Stimulated activated naive CD8-positive, alpha-beta T cell treated with anti-CD3 and anti-CD28 coated beads, Interleukin-15, Interleukin-2, amounts not matched to agents 100 ng/mL and 50 ng/mL, for 24 hours (primary cell): ENCODE measurements around the gene QPRT.
A peak's percentile ranks its signal among the peaks of the same experiment; 100 is the strongest.
"Not testable (repeated sequence)": the region's sequence is repeated elsewhere in the genome, so short reads cannot be mapped to it uniquely, and the experiment has no call there.

ENCODE experiments used
- H3K27ac Mint-ChIP-seq: one replicate; pipeline ENCODE4 v1.8.0; 2021; ENCODE audit warnings: mild to moderate bottlenecking, mixed read lengths
- H3K27me3 Mint-ChIP-seq: one replicate; pipeline ENCODE4 v1.8.0; 2021; ENCODE audit warnings: mixed read lengths
- H3K36me3 Mint-ChIP-seq: one replicate; pipeline ENCODE4 v1.8.0; 2021; ENCODE audit warnings: low read depth, mixed read lengths
- H3K4me1 Mint-ChIP-seq: one replicate; pipeline ENCODE4 v1.8.0; 2021; ENCODE audit warnings: low read depth, mixed read lengths
- H3K4me3 Mint-ChIP-seq: one replicate; pipeline ENCODE4 v1.8.0; 2021; ENCODE audit warnings: mild to moderate bottlenecking, mixed read lengths
- H3K9me3 Mint-ChIP-seq: one replicate; pipeline ENCODE4 v1.8.0; 2021; ENCODE audit warnings: mixed read lengths

The QPRT gene

DNA sequence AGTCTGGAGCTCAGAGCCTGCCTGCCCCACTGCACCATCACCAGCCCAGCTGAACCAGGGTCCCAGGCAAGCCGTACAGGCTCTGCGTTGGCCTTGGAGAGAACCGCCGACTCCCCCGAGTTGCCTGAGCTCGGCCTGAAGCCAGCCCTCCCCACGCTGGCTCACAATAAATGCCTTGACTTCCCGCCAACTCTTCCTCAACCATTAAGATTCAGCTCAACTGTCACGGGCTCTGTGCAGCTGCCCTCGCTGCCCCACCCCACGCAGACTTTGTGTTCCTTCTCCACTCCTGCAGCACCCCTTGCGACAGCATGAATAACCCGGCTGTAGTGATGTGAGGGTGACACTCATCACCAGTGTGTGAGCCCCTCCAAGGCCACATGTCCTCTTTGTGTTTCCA is 4.8 kb upstream of the QPRT start:
- no peak overlapping the region for H3K27ac Mint-ChIP-seq

DNA sequence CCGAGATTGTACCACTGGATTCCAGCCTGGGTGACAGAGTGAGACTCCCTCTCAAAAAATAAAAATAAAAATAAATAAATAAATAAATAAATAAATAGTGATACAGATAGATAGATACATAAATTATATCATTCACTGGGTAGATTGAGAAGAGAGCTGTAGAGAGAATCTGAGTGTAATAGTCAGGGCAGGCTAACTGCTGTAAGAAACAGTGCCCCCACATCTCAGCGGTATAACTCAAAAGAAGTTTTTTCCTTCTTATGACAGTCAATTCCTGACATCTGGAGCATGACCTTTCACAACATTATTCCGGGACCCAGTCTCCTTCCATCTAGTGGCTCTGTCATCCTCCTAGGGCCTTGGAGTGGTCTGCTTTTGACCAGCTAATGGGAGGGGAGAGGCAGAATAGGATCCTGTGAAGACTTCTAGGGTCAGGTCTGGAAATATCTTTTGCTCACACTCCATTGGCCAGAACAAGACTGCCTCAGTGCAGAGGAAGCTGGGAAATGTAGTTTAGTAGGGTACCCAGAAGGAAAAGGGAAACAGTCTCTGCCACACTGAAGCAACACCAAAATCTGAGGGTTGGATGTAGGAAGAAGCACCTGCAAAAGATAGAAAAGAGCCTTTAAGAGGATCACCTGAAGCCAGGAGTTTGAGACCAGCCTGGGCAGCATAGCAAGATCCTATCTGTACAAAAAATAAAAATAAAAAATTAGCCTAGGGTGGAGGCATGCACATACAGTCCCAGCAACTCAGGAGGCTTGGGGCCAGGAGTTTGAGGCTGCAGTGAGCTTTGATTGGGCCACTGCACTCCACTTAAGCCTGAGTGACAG is 3.0 kb upstream of the QPRT start:
- Mint-ChIP-seq H3K4me3 (no peak overlapping the region), H3K9me3 (no peaks in the 10 kb centered on the region), H3K36me3 (peaks cover 8% of the 10 kb centered on the region), H3K27ac (no peak overlapping the region), H3K27me3 (no peaks in the 10 kb centered on the region), H3K4me1 (peaks cover 29% of the 10 kb centered on the region)

More for the DNA sequence above, 4.8 kb upstream of the QPRT start:
- Mint-ChIP-seq H3K27me3 (no peaks in the 10 kb centered on the region), H3K4me3 (no peak overlapping the region), H3K36me3 (peaks cover 12% of the 10 kb centered on the region), H3K9me3 (no peaks in the 10 kb centered on the region), H3K4me1 (peaks cover 24% of the 10 kb centered on the region)

DNA sequence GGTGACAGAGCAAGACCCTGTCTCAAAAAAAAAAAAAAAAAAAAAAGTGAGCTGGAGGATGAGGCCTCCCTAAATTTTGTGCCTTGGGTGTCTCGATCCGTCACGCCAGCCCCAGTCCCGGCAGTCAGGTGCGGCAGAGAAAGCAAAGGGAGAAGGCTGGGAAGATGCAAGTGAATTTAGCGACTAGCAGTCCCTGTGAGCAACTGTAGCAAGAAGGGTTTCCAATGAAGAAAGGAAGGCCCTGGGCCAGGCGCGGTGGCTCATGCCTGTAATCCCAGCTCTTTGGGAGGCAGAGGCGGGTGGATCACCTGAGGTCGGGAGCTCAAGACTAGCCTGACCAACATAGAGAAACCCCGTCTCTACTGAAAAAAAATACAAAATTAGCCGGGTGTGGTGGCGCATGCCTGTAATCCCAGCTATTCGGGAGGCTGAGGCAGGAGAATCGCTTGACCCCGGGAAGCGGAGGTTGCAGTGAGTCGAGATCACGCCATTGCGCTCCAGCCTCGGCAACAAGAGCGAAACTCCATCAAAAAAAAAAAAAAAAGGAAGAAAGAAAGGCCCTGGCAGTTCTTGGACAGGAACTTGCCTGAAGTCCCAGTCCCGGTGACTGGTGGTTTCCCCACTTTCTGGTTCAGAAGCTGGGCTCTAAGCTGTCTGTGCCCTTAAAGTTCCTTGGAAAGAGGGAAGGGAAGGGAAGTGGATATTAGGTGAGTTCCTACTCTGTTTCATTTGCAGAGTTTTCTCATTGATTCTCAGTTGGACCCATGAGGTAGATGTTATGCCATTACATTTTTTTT is 1.8 kb upstream of the QPRT start:
- Mint-ChIP-seq H3K9me3 (no peaks in the 10 kb centered on the region), H3K27me3 (no peaks in the 10 kb centered on the region), H3K4me3 (no peak overlapping the region), H3K36me3 (peaks cover under 1% of the 10 kb centered on the region), H3K4me1 (peaks cover 27% of the 10 kb centered on the region), H3K27ac (no peak overlapping the region)

DNA sequence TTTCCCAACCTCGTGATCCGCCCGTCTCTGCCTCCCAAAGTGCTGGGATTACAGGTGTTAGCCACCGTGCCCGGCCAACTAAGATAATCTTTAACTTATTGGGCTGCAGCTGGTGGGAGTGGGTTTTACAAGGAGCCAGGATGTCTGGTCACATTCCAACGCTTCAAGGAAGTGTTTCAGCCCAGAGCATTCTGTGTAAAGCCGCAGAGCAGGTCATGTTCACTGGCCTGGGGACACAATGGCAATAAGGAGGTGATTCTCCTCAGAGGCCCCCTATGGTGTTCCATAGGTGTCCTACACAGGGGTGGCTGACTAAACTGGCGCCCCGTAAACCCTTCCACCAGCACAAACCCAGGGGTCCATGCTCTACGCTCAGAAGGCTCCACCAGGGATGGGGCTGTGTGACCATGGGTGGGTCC is 1.2 kb downstream of the QPRT start:
- no peaks in the 10 kb centered on the region for H3K36me3 Mint-ChIP-seq
- peaks cover 27% of the 10 kb centered on the region for H3K4me1 Mint-ChIP-seq
- no peak overlapping the region for H3K4me3 Mint-ChIP-seq
- no peak overlapping the region for H3K27ac Mint-ChIP-seq
- H3K27me3 Mint-ChIP-seq: no peaks in the 10 kb centered on the region
- no peaks in the 10 kb centered on the region for H3K9me3 Mint-ChIP-seq

DNA sequence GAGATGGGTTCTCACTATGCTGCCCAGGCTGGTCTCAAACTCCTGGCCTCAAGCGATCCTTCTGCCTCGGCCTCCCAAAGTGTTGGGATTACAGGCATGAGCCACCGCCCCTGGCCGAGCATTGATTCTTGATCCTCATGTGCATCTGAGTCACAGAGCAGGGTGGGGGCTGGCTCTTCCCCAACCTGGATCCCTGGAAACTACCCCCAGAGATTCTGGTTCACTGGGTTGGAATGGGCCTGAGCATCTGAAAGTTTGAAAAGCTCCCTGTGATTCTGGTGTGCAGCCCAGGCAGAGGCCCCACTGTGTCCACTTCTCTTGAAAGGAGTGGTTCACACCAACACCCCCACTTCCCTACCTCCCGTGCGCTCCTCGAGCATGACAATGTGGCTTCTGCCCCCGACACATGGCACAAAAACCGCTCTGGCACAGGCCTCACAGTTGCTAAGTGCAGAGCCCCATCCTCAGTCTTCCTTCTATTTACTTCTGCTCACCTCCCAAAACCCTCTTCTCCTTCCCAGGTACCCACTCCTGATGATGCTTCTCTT is 4.6 kb downstream of the QPRT start:
- Mint-ChIP-seq H3K9me3 (no peaks in the 10 kb centered on the region), H3K36me3 (no peaks in the 10 kb centered on the region), H3K4me3 (no peak overlapping the region), H3K4me1 (peaks cover 46% of the 10 kb centered on the region), H3K27ac (no peak overlapping the region), H3K27me3 (no peaks in the 10 kb centered on the region)

DNA sequence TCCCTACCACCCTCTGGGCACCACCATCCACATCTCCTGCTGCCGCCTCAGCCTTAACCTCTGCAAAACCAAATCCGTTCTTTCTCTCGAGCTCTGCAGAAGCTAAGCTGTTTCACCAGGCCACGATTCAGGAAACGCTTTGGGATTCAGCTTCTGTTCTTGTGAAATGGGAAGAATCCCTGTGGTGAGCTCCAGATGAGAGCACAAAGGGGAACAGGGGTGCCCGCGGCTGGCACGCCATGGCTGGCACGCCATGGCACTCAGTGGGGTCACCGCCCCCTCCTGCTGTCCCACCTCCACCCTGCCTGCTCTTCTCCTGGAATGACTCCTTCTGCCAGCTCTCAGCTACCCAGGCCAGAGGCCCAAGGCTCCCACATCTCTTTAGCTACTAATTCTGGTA is 5.7 kb downstream of the QPRT start:
- Mint-ChIP-seq H3K36me3 (no peaks in the 10 kb centered on the region), H3K27ac (no peak overlapping the region), H3K4me3 (no peak overlapping the region), H3K4me1 (peaks cover 38% of the 10 kb centered on the region), H3K27me3 (no peaks in the 10 kb centered on the region), H3K9me3 (no peaks in the 10 kb centered on the region)

DNA sequence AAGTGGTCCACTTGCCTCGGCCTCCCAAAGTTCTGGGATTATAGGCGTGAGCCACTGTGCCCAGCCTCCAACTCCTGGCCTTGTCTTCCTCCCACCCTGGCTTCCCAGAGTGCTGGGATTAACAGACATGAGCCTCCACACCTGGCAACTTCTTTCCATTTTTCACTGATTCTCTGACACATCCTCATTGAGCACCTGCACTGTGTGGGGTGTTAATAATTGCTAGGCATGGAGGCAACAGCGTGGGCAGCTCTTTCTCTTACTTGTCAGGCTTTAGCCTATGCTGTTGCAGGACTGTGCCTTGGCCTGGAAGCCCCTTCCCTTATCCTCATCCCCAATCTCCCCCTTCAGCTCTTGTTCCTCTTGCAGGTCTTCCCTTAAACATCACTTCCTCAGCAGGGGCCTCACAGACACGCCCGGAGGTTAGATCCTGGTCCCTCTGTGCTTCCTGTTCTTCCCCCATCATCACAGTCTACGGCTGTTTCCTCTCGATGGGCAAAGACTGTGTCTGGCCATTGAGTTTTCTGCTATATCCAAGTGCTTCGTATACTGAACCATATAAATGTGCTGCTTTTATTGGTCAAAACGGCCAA is 7.9 kb downstream of the QPRT start:
- H3K36me3 Mint-ChIP-seq: no peaks in the 10 kb centered on the region
- H3K4me1 Mint-ChIP-seq: peaks cover 26% of the 10 kb centered on the region

DNA sequence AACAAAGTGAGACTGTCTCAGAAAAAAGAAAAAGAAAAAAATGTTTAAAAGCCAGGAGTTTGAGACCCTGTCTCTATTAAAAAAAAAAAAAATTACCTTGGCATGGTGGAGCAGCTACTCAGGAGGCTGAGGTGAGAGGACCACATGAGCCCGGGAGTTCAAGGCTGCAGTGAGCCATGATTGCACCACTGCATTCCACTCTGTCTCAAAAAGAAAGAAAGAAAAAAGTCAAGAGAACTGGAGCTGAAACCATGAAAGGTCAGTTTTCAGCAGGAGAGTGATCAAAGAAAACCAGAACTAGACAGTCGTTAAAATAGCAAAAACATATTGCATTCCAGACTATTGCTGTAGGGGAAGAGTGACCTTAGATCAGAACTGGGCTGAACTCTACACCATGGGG is 8.8 kb downstream of the QPRT start:
- peaks cover 27% of the 10 kb centered on the region for H3K4me1 Mint-ChIP-seq
- no peak overlapping the region for H3K27ac Mint-ChIP-seq
- H3K36me3 Mint-ChIP-seq: no peaks in the 10 kb centered on the region
- H3K9me3 Mint-ChIP-seq: no peaks in the 10 kb centered on the region
- no peaks in the 10 kb centered on the region for H3K27me3 Mint-ChIP-seq
- H3K4me3 Mint-ChIP-seq: no peak overlapping the region

More for the DNA sequence above, 7.9 kb downstream of the QPRT start:
- no peaks in the 10 kb centered on the region for H3K27me3 Mint-ChIP-seq
- H3K9me3 Mint-ChIP-seq: no peaks in the 10 kb centered on the region
- H3K27ac Mint-ChIP-seq: peak overlapping the region; percentile 80
- H3K4me3 Mint-ChIP-seq: peak overlapping the region; percentile 10

DNA sequence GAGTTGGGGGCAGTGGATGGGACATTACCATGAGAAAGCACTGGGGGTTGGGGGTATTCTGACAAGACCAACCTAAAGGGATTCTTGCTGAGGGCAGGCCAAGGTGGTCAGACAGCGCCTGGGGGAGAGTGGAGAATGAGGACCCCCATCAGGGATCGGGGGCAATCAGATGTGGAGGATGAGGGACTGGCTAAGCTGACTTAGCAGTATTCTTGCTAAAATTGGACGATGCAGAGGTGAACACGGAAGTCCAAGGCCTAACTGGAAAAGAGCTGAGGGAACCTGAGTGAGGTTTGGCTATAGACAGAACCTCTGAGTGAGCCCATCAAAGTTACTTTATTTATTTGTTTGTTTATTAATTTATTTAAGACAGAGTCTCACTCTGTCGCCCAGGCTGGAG is 9.2 kb downstream of the QPRT start:
- H3K4me3 Mint-ChIP-seq: no peak overlapping the region
- H3K27ac Mint-ChIP-seq: no peak overlapping the region
- no peaks in the 10 kb centered on the region for H3K9me3 Mint-ChIP-seq
- H3K27me3 Mint-ChIP-seq: no peaks in the 10 kb centered on the region
- peaks cover 27% of the 10 kb centered on the region for H3K4me1 Mint-ChIP-seq
- H3K36me3 Mint-ChIP-seq: no peaks in the 10 kb centered on the region

DNA sequence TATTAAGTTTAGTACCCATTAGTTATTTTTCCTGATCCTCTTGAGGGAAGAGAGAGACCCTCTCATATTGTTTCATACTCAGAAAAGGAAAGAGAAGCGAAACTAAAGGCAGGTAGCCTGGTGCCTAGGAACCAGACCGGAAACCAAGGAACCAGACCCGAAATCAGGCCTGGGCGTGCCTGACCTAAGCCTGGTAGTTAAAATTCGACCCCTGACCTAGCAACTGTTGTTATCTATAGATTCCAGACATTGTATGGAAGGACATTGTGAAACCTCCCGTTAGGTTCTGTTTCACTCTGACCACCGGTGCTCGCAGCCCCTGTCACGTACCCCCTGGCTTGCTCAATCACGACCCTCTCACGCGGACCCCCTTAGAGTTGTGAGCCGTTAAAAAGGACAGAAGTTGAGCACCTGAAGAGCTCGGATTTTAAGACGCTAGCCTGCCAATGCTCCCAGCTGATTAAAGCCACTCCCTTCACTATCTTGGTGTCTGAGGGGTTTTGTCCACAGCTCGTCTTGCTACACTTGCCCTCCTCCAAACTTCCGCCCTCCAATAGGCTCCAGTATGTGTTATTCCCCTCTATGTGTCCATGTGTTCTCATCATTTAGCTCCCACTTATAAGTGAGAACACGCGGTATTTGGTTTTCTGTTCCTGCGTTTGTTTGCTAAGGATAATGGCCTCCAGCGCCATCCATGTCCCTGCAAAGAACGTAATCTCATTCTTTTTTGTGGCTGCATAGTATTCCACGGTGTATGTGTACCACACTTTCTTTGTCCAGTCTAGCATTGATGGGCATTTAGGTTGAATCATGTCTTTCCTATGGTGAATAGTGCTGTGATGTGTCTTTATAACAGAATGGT is 10.7 kb downstream of the QPRT start:
- not testable (repeated sequence) for H3K9me3 Mint-ChIP-seq, H3K36me3 Mint-ChIP-seq, H3K27ac Mint-ChIP-seq, H3K4me3 Mint-ChIP-seq, H3K27me3 Mint-ChIP-seq
- H3K4me1 Mint-ChIP-seq: peaks cover 27% of the 10 kb centered on the region

DNA sequence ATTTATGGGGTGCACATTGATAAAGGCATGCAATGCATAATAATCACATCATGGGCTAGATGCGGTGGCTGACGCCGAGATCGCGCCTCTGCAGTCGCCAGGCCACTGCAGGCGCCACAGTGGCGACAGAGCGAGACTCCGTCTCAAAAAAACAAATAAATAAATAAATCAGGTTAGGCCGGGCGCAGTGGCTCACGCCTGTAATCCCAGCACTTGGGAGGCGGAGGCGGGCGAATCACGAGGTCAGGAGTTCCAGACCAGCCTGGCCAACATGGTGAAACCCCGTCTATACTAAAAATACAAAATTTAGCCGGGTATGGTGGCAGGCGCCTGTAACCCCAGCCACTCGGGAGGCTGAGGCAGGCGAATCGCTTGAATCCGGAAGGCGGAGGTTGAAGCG is 13.6 kb downstream of the QPRT start:
- H3K9me3 Mint-ChIP-seq, H3K36me3 Mint-ChIP-seq, H3K27me3 Mint-ChIP-seq: not testable (repeated sequence)

DNA sequence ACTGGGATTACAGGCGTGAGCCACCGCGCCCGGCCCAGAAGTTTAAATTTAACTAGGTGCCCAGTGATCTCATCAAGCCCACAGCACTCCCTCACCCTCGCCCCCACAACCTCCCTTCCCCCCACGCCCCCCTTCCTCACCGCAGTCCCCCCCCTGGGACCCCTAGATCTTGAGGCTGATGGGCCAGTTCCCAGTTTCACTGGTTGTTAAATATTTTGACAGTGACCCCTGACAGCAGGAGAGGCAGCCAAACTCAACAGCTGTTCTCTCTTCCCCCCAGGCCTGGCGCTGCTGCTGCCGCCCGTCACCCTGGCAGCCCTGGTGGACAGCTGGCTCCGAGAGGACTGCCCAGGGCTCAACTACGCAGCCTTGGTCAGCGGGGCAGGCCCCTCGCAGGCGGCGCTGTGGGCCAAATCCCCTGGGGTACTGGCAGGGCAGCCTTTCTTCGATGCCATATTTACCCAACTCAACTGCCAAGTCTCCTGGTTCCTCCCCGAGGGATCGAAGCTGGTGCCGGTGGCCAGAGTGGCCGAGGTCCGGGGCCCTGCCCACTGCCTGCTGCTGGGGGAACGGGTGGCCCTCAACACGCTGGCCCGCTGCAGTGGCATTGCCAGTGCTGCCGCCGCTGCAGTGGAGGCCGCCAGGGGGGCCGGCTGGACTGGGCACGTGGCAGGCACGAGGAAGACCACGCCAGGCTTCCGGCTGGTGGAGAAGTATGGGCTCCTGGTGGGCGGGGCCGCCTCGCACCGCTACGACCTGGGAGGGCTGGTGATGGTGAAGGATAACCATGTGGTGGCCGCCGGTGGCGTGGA is 15.6 kb downstream of the QPRT start:
- Mint-ChIP-seq H3K27ac (no peak overlapping the region), H3K4me3 (no peak overlapping the region), H3K9me3 (no peaks in the 10 kb centered on the region), H3K4me1 (peaks cover 4% of the 10 kb centered on the region), H3K27me3 (no peaks in the 10 kb centered on the region), H3K36me3 (no peaks in the 10 kb centered on the region)

More for the DNA sequence above, 13.6 kb downstream of the QPRT start:
- H3K4me1 Mint-ChIP-seq: peaks cover 10% of the 10 kb centered on the region
- not testable (repeated sequence) for H3K27ac Mint-ChIP-seq, H3K4me3 Mint-ChIP-seq

DNA sequence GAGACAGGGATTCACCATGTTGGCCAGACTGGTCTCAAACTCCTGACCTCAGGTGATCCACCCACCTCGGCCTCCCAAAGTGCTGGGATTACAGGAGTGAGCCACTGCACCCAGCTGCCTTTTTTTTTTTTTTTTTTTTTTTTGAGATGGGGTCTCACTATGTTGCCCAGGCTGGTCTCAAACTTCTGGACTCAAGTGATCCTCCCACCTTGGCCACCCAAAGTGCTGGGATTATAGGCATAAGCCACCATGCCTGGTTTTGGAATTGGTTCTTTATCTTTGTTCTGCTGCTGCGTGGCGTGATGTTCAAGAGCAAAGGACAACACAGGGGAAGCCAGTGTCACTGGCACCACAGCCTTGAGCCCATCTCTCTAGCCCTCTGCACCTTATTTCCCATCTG is 16.7 kb downstream of the QPRT start:
- not testable (repeated sequence) for H3K4me3 Mint-ChIP-seq, H3K27me3 Mint-ChIP-seq, H3K9me3 Mint-ChIP-seq, H3K4me1 Mint-ChIP-seq, H3K36me3 Mint-ChIP-seq, H3K27ac Mint-ChIP-seq

DNA sequence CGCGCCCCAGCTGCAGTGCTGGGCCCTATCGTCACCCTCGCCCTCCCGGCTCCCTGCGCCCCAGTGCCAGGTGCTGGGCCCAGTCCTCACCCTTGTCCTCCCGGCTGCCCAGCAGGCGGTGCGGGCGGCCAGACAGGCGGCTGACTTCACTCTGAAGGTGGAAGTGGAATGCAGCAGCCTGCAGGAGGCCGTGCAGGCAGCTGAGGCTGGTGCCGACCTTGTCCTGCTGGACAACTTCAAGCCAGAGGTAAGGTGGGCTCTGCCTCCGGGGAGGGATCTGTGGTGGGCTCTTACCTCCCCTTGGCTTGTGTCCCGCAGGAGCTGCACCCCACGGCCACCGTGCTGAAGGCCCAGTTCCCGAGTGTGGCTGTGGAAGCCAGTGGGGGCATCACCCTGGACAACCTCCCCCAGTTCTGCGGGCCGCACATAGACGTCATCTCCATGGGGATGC is 17.9 kb downstream of the QPRT start:
- no peaks in the 10 kb centered on the region for H3K27me3 Mint-ChIP-seq

More for the DNA sequence above, 17.9 kb downstream of the QPRT start:
- Mint-ChIP-seq H3K27ac (no peak overlapping the region), H3K4me3 (no peak overlapping the region), H3K36me3 (no peaks in the 10 kb centered on the region), H3K9me3 (no peaks in the 10 kb centered on the region), H3K4me1 (peaks cover 15% of the 10 kb centered on the region)
